HG03439 (cell line): ENCODE results near the gene NTRK2.
"Not testable (repeated sequence)": the region's sequence is repeated elsewhere in the genome, so short reads cannot be mapped to it uniquely, and the experiment has no call there.

Experiments used
- ATAC-seq: cut with Tn5 transposase; IDR thresholded peaks from one replicate; pipeline ENCODE4 v1.9.1; 2021; ENCODE audit warnings: mild to moderate bottlenecking, moderate library complexity; ENCODE audit not compliant: unreplicated experiment

NTRK2 gene

GRCh38 chr9:85046475-85046874, 376.9 kb downstream of the NTRK2 start:
- ATAC-seq = no peak

GRCh38 chr9:85053206-85053786, 383.8 kb downstream of the NTRK2 start:
- ATAC-seq = no peak

- no peak for ATAC-seq
Measured at GRCh38 chr9:85054017-85054416, 384.5 kb downstream of the NTRK2 start.

GRCh38 chr9:85055506-85056202, 386.1 kb downstream of the NTRK2 start:
- ATAC-seq = peak; percentile 69

- ATAC-seq = peak; percentile 79
Measured at GRCh38 chr9:85056203-85056572, 386.7 kb downstream of the NTRK2 start.

- peak; percentile 50 for ATAC-seq
Measured at GRCh38 chr9:85061969-85062368, 392.4 kb downstream of the NTRK2 start.

GRCh38 chr9:85062385-85063022, 393.0 kb downstream of the NTRK2 start:
- no peak for ATAC-seq

GRCh38 chr9:85064811-85065371, 395.4 kb downstream of the NTRK2 start:
- ATAC-seq = no peak

- no peak for ATAC-seq
Measured at GRCh38 chr9:85067792-85068191, 398.3 kb downstream of the NTRK2 start.

GRCh38 chr9:85069421-85069820, 399.9 kb downstream of the NTRK2 start:
- not testable (repeated sequence) for ATAC-seq
